GM23248 (cell line): ENCODE results near the gene ZDHHC20. TPM values are rescaled to one million over a fixed set of nuclear protein-coding genes. Genes with fewer than 3 reads are reported as not detected.

Experiments
- DNase-seq: peaks from one replicate; pipeline ENCODE4 v3.0.0-alpha.2; 2015
- H2AFZ ChIP-seq: fragments of 200-600 bp; sonication (generic); 2 replicates; pipeline ENCODE4 v1.6.1; 2016; ENCODE audit warnings: antibody characterized with exemption
- H3F3A ChIP-seq: fragments of 200-600 bp; sonication (generic); 2 replicates; pipeline ENCODE4 v1.6.1; 2016; ENCODE audit warnings: mild to moderate bottlenecking, antibody characterized with exemption, mixed run types; ENCODE audit not compliant: insufficient read depth
- H3K27ac ChIP-seq: fragments of 200-600 bp; sonication (generic); 2 replicates; pipeline ENCODE4 v1.5.1; 2016; ENCODE audit warnings: mild to moderate bottlenecking
- H3K27me3 ChIP-seq: fragments of 200-600 bp; sonication (generic); replicated peaks from 2 replicates; pipeline ENCODE4 v1.6.1; 2016; ENCODE audit warnings: mild to moderate bottlenecking; ENCODE audit not compliant: insufficient read depth
- H3K36me3 ChIP-seq: fragments of 200-600 bp; sonication (generic); 2 replicates; pipeline ENCODE4 v1.6.1; 2016; ENCODE audit warnings: low read depth, mild to moderate bottlenecking
- H3K4me1 ChIP-seq: fragments of 200-600 bp; sonication (generic); 2 replicates; pipeline ENCODE4 v1.6.1; 2016; ENCODE audit warnings: mild to moderate bottlenecking; ENCODE audit not compliant: insufficient read depth
- H3K4me2 ChIP-seq: fragments of 200-600 bp; sonication (generic); one replicate; pipeline ENCODE4 v1.6.1; 2016; ENCODE audit warnings: mild to moderate bottlenecking; ENCODE audit not compliant: unreplicated experiment
- H3K4me3 ChIP-seq: fragments of 200-600 bp; sonication (generic); 2 replicates; pipeline ENCODE4 v1.5.1; 2016; ENCODE audit warnings: mild to moderate bottlenecking
- H3K79me2 ChIP-seq: fragments of 200-600 bp; sonication (generic); 2 replicates; pipeline ENCODE4 v1.6.1; 2016; ENCODE audit warnings: mild to moderate bottlenecking; ENCODE audit not compliant: insufficient read depth
- H3K9ac ChIP-seq: fragments of 200-600 bp; sonication (generic); 2 replicates; pipeline ENCODE4 v1.6.1; 2016; ENCODE audit warnings: mild to moderate bottlenecking
- H3K9me2 ChIP-seq: fragments of 200-600 bp; sonication (generic); 2 replicates; pipeline ENCODE4 v1.6.1; 2016; ENCODE audit warnings: mixed run types, mild to moderate bottlenecking, moderate library complexity; ENCODE audit not compliant: insufficient read depth
- H3K9me3 ChIP-seq: fragments of 200-600 bp; sonication (generic); one replicate; pipeline ENCODE4 v1.6.1; 2017; ENCODE audit warnings: low read depth
- H4K20me1 ChIP-seq: fragments of 200-600 bp; sonication (generic); 2 replicates; pipeline ENCODE4 v1.6.0; 2016; ENCODE audit not compliant: insufficient read depth
- EZH2 ChIP-seq: fragments of 200-600 bp; sonication (generic); IDR thresholded peaks from 2 replicates; pipeline ENCODE4 v1.6.1; 2018; ENCODE audit warnings: antibody characterized with exemption, mild to moderate bottlenecking; ENCODE audit not compliant: insufficient read depth, poor library complexity, severe bottlenecking
- EZH2phosphoT487 ChIP-seq: fragments of 200-600 bp; sonication (generic); IDR thresholded peaks from 2 replicates; pipeline ENCODE4 v1.6.1; 2018; ENCODE audit warnings: antibody characterized with exemption, moderate library complexity, mild to moderate bottlenecking, low read depth; ENCODE audit not compliant: insufficient read depth
- WGBS, 2 experiments: methylation state at CpG; one replicate each; pipeline ENCODE4 v1.1.6; 2015 to 2017; ENCODE audit warnings: low lambda C conversion rate in 2 of 2, low coverage in 1 of 2; ENCODE audit errors: missing lambda C conversion rate in 2 of 2; 5-methylcytosine and 5-hydroxymethylcytosine counted together
- in situ Hi-C: fragments of 300-500 bp; cut with MboI; formaldehyde crosslinking; loops from 2 replicates; pipeline ENCODE4 v1.15.0; 2020
- polyA plus RNA-seq: library from polyadenylated mRNA; unstranded; fragments of >200 nt; fragmentation: Nextera tagmentation; extraction: Ambion mirVana; gene quantifications from 2 replicates; pipeline ENCODE4 v1.2.1, GENCODE V29; 2016
- total RNA-seq: library from RNA; depleted of rRNA; stranded (reverse); fragments of >200 nt; shearing (Covaris generic); gene quantifications from 2 replicates; pipeline ENCODE4 v1.2.3, GENCODE V29; 2014

ZDHHC20 gene
- total and polyA plus RNA-seq, 2 experiments from 2014 or later = 41.1 to 65.3 TPM

- Histone ChIP-seq H3K9me3 (no peaks in the 10 kb centered on the region), H3F3A (peaks cover 28% of the 10 kb centered on the region), H2AFZ (peak overlapping the region; percentile 78), H3K4me3 (peak overlapping the region; percentile 66), H4K20me1 (no peaks in the 10 kb centered on the region), H3K27me3 (no peaks in the 10 kb centered on the region), H3K27ac (peak overlapping the region; percentile 81), H3K9ac (peak overlapping the region; percentile 44), H3K79me2 (peaks cover 92% of the 10 kb centered on the region), H3K36me3 (no peaks in the 10 kb centered on the region), H3K4me1 (peaks cover 14% of the 10 kb centered on the region), H3K4me2 (peak overlapping the region; percentile 82), H3K9me2 (no peaks in the 10 kb centered on the region)
- no peak for TF ChIP-seq EZH2phosphoT487
- peak; percentile 94 for DNase-seq
- in situ Hi-C loops = no loop called here
- 0 to 7% methylated on average over 2 of the region's 2 CpGs for WGBS, 2 experiments
Measured at GRCh38 chr13:21435687-21436151, 23.4 kb downstream of the ZDHHC20 start.

GRCh38 chr13:21435231-21435630, 23.9 kb downstream of the ZDHHC20 start:
- Histone ChIP-seq H3K4me3 (peak overlapping the region; percentile 66), H3K27ac (peak overlapping the region; percentile 81), H3K79me2 (peaks cover 93% of the 10 kb centered on the region), H3K4me2 (peak overlapping the region; percentile 82), H3F3A (peaks cover 28% of the 10 kb centered on the region), H3K9me2 (no peaks in the 10 kb centered on the region), H3K9ac (peak overlapping the region; percentile 44), H3K9me3 (no peaks in the 10 kb centered on the region), H3K27me3 (no peaks in the 10 kb centered on the region), H4K20me1 (no peaks in the 10 kb centered on the region), H2AFZ (peak overlapping the region; percentile 78), H3K4me1 (peaks cover 14% of the 10 kb centered on the region), H3K36me3 (no peaks in the 10 kb centered on the region)
- TF ChIP-seq EZH2 = no peak
- no peak for TF ChIP-seq EZH2phosphoT487
- 97 to 98% methylated on average over 2 of the region's 2 CpGs for WGBS, 2 experiments
- DNase-seq = no peak
- in situ Hi-C loops = no loop called here

GRCh38 chr13:21434588-21434987, 24.5 kb downstream of the ZDHHC20 start:
- DNase-seq = no peak
- H3K9me2 ChIP-seq = no peaks in the 10 kb centered on the region
- 95 to 98% methylated on average over 3 of the region's 3 CpGs for WGBS, 2 experiments
- peaks cover 28% of the 10 kb centered on the region for H3F3A ChIP-seq
- no peaks in the 10 kb centered on the region for H3K27me3 ChIP-seq
- no peaks in the 10 kb centered on the region for H4K20me1 ChIP-seq
- H3K9ac ChIP-seq = no peak overlapping the region
- H3K27ac ChIP-seq = peak overlapping the region; percentile 81
- H2AFZ ChIP-seq = no peak overlapping the region
- peaks cover 94% of the 10 kb centered on the region for H3K79me2 ChIP-seq
- H3K9me3 ChIP-seq = no peaks in the 10 kb centered on the region
- no peak overlapping the region for H3K4me3 ChIP-seq
- H3K4me2 ChIP-seq = peak overlapping the region; percentile 82
- in situ Hi-C loops = no loop called here
- no peaks in the 10 kb centered on the region for H3K36me3 ChIP-seq
- no peak for TF ChIP-seq EZH2phosphoT487
- no peak for TF ChIP-seq EZH2
- H3K4me1 ChIP-seq = peaks cover 14% of the 10 kb centered on the region

GRCh38 chr13:21429211-21429610, 29.9 kb downstream of the ZDHHC20 start:
- H3K4me3 ChIP-seq = no peak overlapping the region
- H4K20me1 ChIP-seq = no peaks in the 10 kb centered on the region
- H2AFZ ChIP-seq = no peak overlapping the region
- no peaks in the 10 kb centered on the region for H3K4me1 ChIP-seq
- H3K4me2 ChIP-seq = no peak overlapping the region
- no peak overlapping the region for H3K9ac ChIP-seq
- peaks cover 3% of the 10 kb centered on the region; the same call in 1 of the 2 replicates for H3F3A ChIP-seq
- in situ Hi-C loops = no loop called here
- no peaks in the 10 kb centered on the region for H3K9me2 ChIP-seq
- H3K27ac ChIP-seq = no peak overlapping the region
- H3K36me3 ChIP-seq = no peaks in the 10 kb centered on the region
- H3K79me2 ChIP-seq = peaks cover 77% of the 10 kb centered on the region
- 71 to 72% methylated on average over 2 of the region's 2 CpGs for WGBS, 2 experiments
- H3K9me3 ChIP-seq = no peaks in the 10 kb centered on the region
- no peaks in the 10 kb centered on the region for H3K27me3 ChIP-seq
- TF ChIP-seq EZH2 (no peak), EZH2phosphoT487 (no peak)
- DNase-seq = no peak

GRCh38 chr13:21427741-21428140, 31.4 kb downstream of the ZDHHC20 start:
- no peaks in the 10 kb centered on the region for H3K9me3 ChIP-seq
- no peak overlapping the region for H3K9ac ChIP-seq
- no peak for DNase-seq
- H4K20me1 ChIP-seq = no peaks in the 10 kb centered on the region
- H3K27me3 ChIP-seq = no peaks in the 10 kb centered on the region
- no peaks in the 10 kb centered on the region for H3K36me3 ChIP-seq
- TF ChIP-seq EZH2phosphoT487 (no peak), EZH2 (no peak)
- 94 to 97% methylated on average over 2 of the region's 2 CpGs for WGBS, 2 experiments
- H3K9me2 ChIP-seq = no peaks in the 10 kb centered on the region
- no peak overlapping the region for H3K27ac ChIP-seq
- peaks cover 62% of the 10 kb centered on the region for H3K79me2 ChIP-seq
- H3K4me1 ChIP-seq = no peaks in the 10 kb centered on the region
- H3F3A ChIP-seq = no peaks in the 10 kb centered on the region
- no peak overlapping the region for H3K4me2 ChIP-seq
- no peak overlapping the region for H2AFZ ChIP-seq
- in situ Hi-C loops = no loop called here
- no peak overlapping the region for H3K4me3 ChIP-seq
